Fibroblast of skin of left quadriceps (primary cell): ENCODE data around the gene PRR29.

ENCODE experiments used
- DNase-seq, 2 experiments: peaks; one replicate each; pipeline ENCODE4 v3.0.0-alpha.2; 2013; ENCODE audit warnings: low read depth in 2 of 2

The PRR29 gene

GRCh38 chr17:63998050-63998720 lies at the start of gene PRR29:
PRR29 (plus strand) TSS chr17:63998351; CDS start chr17:63998365, 14 bp downstream.
- peak in 1 of 2 experiments; percentile 24 for DNase-seq

- DNase-seq, result no peak
Observed at GRCh38 chr17:63948521-63948920, 49.6 kb upstream of the PRR29 start.

- DNase-seq, result no peak
Observed at GRCh38 chr17:63949576-63950250, 48.4 kb upstream of the PRR29 start.

- no peak for DNase-seq
Observed at GRCh38 chr17:63950940-63951907, 46.9 kb upstream of the PRR29 start.

GRCh38 chr17:63954402-63955063 lies 43.6 kb upstream of the PRR29 start:
- no peak for DNase-seq

- no peak for DNase-seq
Observed at GRCh38 chr17:63955232-63955631, 42.9 kb upstream of the PRR29 start.

- DNase-seq, result no peak
Observed at GRCh38 chr17:63955791-63956190, 42.4 kb upstream of the PRR29 start.

GRCh38 chr17:63956296-63956920 lies 41.7 kb upstream of the PRR29 start:
- no peak for DNase-seq

GRCh38 chr17:63960006-63960405 lies 38.1 kb upstream of the PRR29 start:
- DNase-seq, result no peak

GRCh38 chr17:63960430-63960829 lies 37.7 kb upstream of the PRR29 start:
- no peak for DNase-seq

GRCh38 chr17:63961355-63962212 lies 36.6 kb upstream of the PRR29 start:
- DNase-seq, result peak; percentile 23

- DNase-seq, result no peak
Observed at GRCh38 chr17:63962298-63962744, 35.8 kb upstream of the PRR29 start.

- no peak for DNase-seq
Observed at GRCh38 chr17:63963123-63963522, 35.0 kb upstream of the PRR29 start.

- DNase-seq, result no peak
Observed at GRCh38 chr17:63966646-63967264, 31.4 kb upstream of the PRR29 start.

GRCh38 chr17:63967953-63968352 lies 30.2 kb upstream of the PRR29 start:
- no peak for DNase-seq

GRCh38 chr17:63969278-63969677 lies 28.9 kb upstream of the PRR29 start:
- no peak for DNase-seq

- DNase-seq, result no peak
Observed at GRCh38 chr17:63972796-63973195, 25.4 kb upstream of the PRR29 start, which contains the start of gene SCN4A. SCN4A (minus strand) TSS chr17:63972918; CDS start chr17:63972841, 77 bp downstream.

- DNase-seq, result no peak
Observed at GRCh38 chr17:63973247-63973646, 24.9 kb upstream of the PRR29 start.

GRCh38 chr17:63973930-63974593 lies 24.1 kb upstream of the PRR29 start:
- no peak for DNase-seq
